SH-SY5Y (cell line): Measurements from ENCODE around the gene TMEM14A.

Source experiments
- GATA2 ChIP-seq: IDR thresholded peaks from 2 replicates; pipeline ENCODE4 v1.6.1; 2011; ENCODE audit warnings: mild to moderate bottlenecking, low read depth, low read length
- GATA3 ChIP-seq: IDR thresholded peaks from 2 replicates; pipeline ENCODE4 v1.6.1; 2011; ENCODE audit warnings: low read depth, mild to moderate bottlenecking, low read length, moderate library complexity

The TMEM14A gene

DNA sequence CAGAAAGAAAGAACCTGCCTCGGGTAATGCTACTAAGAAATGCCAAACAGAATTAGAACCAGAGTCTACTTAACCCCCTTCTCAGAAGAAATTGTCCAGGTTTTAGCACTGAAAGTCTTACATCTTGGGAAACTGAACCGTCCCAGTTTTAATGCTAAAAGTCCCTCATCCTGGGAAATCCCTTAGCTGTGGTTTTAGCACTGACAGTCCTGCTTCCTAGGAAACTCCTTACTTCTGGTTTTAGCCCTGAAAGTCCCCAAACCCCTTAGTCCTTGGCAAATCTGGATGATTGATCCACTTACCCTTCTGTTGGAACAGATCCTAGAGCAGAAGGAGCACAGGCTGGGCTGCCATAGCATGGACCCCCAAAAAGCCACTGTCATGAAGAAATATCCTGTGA, 4.8 kb upstream of the TMEM14A start:
- TF ChIP-seq GATA3, result no peak
- TF ChIP-seq GATA2, result no peak

DNA sequence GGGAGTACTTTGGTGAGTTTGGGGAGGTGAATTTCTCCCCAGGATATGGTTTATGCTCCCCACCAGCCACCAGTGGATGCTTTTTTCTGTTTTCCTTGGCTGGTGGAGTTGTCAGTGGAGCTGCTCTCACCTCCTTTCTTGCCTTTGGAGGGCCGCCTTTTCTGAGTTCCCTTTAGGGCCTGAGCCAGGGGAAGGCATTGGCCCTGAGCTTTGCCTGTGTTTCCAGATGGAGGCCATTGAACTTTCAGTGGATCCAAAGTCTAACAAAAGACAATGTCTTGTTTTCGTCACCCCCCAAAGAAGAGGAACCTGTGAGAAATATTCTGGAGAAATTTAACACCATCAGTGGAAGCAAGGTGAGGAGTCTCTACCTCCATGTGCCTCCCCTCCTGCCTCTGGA, 4.4 kb upstream of the TMEM14A start:
- no peak for TF ChIP-seq GATA3
- TF ChIP-seq GATA2, result no peak

DNA sequence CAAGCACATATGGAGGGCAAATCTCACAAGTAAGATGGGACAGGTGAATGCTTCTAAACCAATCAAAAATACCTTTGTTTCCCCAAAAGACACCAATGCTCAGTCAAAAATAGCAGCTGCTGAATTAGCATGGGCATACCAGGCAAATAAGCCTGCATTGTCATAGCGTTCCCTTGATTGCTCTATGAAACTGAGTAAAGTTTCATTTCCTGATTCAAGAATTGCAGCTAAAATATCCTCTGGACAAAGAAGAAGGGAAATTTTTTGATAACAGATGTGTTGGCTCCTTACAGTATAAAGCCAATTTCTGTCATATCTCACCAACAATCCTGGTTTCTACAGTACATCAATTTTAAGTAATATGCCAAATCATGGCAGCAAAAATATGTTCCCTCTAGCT, 3.3 kb upstream of the TMEM14A start:
- no peak for TF ChIP-seq GATA3
- no peak for TF ChIP-seq GATA2

DNA sequence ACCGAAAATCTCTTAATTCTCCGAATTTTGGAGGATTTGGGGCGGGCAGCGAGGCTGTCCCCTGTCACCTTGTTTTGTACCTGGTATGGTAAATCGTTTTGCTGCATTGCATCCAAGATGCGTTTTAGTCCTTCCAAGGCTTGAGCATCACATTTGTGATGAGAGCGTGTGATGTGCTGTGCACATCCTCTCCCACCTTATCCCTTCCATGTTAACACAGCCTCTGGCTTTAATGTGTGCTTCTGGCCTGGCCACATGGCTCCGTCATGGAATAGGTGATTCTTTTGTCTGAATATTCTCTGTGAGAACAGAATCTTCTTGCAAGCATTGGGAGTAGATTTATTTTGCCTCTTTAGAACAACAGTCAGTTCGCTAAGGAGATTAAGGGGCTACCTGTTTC, 763 bp downstream of the TMEM14A start:
- no peak for TF ChIP-seq GATA3
- TF ChIP-seq GATA2, result no peak

DNA sequence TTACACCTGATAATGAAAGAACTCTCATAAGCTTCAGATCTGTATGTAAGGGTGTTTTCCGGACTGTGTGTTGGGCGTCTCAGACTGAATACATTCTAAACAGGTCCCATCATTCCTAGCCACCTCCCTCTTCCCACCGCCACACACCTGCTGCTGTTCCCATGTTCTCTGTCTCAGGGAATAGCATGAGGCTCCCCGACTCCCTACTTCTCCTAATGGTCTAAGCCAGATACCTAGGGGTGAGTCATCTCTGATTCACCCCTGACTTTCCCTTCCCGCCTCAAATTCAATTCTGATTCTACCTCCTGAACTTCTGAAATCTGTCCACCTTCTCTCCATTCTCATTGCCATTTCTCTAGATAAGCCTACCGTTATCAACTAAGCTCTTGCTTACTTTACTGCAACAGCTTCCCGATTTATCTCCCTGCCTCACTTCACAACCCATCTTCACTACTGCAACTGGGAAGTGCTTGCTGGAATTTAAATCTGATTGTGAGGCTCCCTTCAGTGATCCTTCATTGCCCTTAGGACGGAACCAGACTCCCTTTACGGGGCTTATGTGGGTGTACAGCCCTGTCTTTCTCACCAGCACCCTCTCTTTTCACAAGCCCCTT, 1.6 kb downstream of the TMEM14A start:
- TF ChIP-seq GATA2 (no peak), GATA3 (no peak)

DNA sequence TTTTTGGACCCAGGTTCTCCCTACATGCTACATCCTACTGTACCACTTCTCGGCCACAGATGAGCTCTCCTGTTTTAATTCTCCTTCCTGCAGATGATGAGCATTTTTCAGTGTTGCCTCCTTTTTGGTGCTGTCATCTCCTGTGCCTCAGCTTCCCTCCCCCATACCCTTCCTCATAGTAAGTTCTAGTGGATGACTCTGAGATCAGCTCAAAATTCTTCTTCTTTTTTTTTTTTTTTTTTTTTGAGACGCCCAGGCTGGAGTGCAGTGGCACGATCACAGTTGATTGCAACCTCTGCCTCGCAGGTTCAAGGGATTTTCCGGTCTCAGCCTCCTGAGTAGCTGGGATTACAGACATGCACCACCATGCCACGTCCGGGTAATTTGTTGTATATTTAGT, 3.8 kb downstream of the TMEM14A start:
- TF ChIP-seq GATA3, result no peak
- no peak for TF ChIP-seq GATA2

DNA sequence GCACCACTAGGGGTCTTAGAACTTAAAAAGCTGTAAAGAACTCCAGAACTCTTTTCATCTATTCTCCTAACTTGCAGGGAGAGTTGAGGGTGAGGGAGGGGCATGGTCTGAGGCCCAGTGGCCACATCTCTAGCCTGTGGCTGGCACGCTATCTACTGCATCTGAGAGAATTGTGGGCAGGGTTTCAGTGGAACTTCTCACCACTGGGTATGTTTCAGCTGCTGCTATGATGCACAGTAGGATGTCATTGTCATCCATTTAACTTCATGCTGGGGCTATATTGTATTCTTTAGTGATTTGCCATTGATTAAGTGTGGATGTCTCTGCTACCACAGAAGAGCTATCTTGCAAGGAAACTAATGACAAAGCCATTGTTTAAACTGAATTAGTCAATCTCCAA, 4.5 kb downstream of the TMEM14A start:
- TF ChIP-seq GATA2 (no peak), GATA3 (no peak)

DNA sequence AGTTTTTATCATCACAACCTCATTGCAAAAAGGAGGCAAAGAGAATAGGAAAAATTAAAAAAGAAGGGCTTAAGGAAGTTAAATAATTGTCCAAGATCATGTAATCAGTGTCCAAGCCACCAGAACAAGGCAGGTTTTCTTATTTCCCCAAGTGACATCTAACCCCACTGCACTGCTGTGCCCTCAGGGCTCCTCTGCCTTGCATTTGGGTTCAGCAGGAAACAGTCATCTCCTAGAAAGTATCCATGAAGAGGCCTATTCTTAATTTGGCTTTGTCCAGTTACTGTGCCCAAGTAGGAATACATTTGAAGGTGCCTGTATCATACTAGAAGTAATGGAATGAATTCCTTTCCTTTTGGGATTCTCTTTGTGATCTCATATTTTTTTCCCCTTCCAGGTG, 10.5 kb downstream of the TMEM14A start:
- TF ChIP-seq GATA3 (no peak), GATA2 (no peak)

DNA sequence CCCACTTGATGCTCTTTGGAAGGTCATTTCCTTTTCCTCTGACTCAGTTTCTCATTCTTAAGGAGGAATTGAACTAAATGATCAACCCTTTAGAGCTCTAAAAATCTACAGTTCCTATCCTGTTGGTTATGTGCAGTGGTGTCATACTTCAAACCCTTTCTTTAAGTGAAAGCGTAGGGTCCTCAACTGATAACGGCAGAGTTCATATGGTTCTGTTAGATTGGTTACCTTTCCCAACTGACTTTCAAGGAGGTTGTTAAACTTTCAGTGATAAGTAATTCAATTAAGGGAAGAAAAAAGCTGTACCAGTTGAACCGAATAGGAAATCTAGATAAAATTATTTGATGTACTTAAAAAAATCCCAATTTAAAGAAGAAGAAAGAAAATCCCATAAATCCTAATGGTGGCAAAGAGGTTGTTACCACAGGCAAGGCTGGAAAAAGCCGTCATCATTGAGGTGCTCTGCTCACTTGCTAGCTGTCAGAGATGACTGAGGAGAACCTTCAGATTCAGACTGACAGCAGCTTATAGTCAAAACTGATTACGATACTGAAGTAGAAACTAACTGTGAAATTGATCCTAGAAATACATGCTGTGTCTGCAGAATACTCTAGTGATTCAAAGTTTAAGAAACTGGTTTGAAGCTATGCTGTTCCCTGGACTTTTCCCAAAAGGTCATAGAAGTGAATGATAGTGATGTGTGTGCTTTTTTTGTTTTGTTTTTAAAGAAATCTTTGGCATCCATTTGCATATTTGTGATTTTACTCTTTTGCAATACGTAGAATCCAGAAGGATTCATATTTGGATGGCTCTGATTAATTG, 16.2 kb downstream of the TMEM14A start:
- no peak for TF ChIP-seq GATA2
- TF ChIP-seq GATA3, result no peak

DNA sequence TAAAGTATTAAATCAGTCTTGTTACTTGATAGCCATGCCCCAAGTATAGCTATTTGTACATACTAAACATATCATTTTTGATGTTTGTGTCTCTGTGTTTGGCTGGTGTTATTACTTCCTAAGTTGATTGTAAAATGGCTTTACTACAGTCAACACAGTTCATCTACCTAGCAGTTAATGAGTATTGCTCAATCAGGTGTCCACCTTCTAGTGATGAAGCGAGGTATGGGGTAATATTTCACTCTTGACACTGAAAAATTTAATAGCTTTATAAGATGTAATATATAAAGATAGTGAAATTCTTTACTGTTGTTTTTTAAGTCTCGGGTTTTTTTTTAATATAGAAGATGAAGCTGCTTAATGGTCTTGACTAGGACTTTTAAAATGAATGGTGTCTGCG, 18.9 kb downstream of the TMEM14A start:
- TF ChIP-seq GATA2, result no peak
- TF ChIP-seq GATA3, result no peak

DNA sequence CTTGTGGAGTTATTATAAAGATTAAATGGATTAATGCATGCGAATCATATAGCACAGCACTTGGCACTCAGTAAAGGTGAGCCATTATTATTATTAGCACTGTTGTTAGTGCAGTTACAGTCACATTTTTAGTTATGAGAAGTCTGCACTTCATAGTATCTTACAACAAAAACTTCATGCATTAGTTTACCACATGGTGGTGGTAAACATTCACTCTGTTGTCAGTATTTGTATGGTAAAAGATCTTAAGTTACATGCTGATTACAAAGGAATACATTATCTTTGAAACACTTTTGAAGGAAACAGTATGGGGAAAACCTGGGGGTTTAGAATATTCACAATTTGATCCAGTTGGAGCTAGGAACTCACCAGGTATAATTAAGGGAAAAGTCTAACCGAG, 20.8 kb downstream of the TMEM14A start:
- TF ChIP-seq GATA3, result no peak
- TF ChIP-seq GATA2, result no peak

DNA sequence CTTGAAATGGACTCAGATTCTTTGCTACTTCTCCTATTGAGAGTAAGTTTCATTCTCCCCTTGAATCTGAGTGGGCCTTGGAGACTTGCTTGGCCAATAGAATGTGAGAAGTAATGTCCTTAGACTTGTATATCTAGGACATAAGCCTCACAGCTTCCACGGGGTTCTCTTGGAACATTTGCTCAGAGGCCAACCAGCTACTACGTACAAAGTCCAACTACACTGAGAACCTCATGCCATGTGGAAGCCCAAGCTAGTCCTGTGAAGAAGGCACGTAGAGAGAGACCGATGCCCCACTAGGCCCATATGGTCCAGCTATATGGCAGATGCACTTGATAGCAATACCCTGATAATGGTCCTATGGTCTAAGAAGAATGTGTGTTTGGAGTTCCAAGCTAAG, 22.9 kb downstream of the TMEM14A start:
- TF ChIP-seq GATA2 (no peak), GATA3 (no peak)

DNA sequence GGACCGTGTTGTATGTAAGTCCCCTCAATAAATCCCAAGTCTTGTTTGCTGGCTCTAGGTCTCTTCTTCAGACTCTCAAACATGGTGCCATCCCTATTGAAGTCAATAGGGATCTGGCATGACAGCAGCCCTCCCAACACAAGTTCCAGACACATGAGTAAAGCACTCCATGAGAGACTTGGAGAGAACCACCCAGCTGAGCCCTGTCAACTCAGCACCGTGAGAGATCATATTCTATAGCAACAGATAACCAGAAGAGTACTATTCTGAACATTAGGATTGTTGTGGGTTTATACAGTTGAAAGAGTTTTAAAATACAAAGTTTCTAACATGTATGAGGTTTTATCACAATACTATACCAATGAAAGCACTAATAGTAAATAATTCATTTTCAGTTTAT, 23.5 kb downstream of the TMEM14A start:
- TF ChIP-seq GATA3 (no peak), GATA2 (no peak)

DNA sequence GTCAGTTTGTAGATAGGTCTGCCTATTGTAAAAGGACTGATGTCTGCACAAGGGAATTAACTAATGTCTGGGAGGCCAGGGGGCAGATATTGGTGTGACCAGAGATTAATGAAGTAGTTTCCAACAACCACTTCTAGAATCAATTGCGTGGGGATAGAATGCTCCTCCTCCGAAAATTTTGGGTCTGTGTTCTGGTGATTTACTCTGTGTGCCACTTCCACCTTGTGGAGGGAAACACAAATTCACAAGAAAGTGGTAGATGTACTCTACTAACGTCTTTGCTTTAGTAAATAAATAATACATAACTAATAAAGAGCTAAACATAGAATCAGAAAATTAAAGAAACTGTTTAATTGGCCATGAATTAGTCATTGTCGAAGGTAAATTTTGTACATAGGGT, 25.5 kb downstream of the TMEM14A start:
- TF ChIP-seq GATA3 (no peak), GATA2 (no peak)

DNA sequence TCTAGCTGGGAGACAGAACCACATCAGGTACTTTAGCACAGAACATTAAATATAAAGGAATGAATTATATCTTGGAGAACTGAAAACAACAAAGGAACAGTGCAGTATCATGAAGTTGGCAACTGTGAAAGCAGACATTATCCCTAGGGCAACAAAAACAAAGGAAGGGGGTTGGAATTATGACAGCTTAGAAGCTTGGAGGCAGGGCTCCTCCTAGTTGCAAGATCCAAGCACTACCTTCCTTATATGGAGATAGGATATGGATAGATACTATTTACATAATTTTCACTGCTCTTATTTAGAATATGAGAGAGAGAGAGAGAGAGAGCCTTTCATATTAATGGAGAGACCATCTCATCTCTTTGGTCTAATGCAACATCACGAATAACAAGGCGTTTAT, 27.0 kb downstream of the TMEM14A start:
- TF ChIP-seq GATA2, result no peak
- no peak for TF ChIP-seq GATA3
